Suprapubic skin (tissue), 4 donors: ENCODE measurements around the gene EYS. TPM values are rescaled to one million over a fixed set of nuclear protein-coding genes. Genes with fewer than 3 reads are reported as not detected.

Experiments
- DNase-seq, 2 donors: peaks; one replicate each; pipeline ENCODE4 v3.0.0-alpha.2; 2019; ENCODE audit warnings: low spot score in 2 of 2
- H3K27ac ChIP-seq: fragments of 200-600 bp; sonication (generic); one replicate; pipeline ENCODE4 v1.5.1; 2019
- H3K27me3 ChIP-seq: fragments of 200-600 bp; sonication (generic); one replicate; pipeline ENCODE4 v1.5.1; 2019
- H3K36me3 ChIP-seq: fragments of 200-600 bp; sonication (generic); one replicate; pipeline ENCODE4 v1.5.1; 2019
- H3K4me1 ChIP-seq: fragments of 200-600 bp; sonication (generic); one replicate; pipeline ENCODE4 v1.5.1; 2019
- H3K4me3 ChIP-seq: fragments of 200-600 bp; sonication (generic); one replicate; pipeline ENCODE4 v1.5.1; 2019; ENCODE audit warnings: mild to moderate bottlenecking
- H3K9me3 ChIP-seq: fragments of 200-600 bp; sonication (generic); one replicate; pipeline ENCODE4 v1.5.1; 2019
- EP300 ChIP-seq: sonication (generic); formaldehyde crosslinking; IDR thresholded peaks from one replicate; pipeline ENCODE4 v1.6.1; 2017; ENCODE audit warnings: antibody characterized with exemption
- POLR2A ChIP-seq, 2 donors: fragments of 450-650 bp; IDR thresholded peaks; one replicate each; pipeline ENCODE4 v1.6.1; 2017; ENCODE audit warnings: antibody characterized with exemption in 2 of 2, mild to moderate bottlenecking in 2 of 2, moderate library complexity in 2 of 2
- POLR2AphosphoS5 ChIP-seq, 3 donors: sonication (generic); formaldehyde crosslinking; IDR thresholded peaks; one replicate each; pipeline ENCODE4 v1.6.1; 2017; ENCODE audit warnings: antibody characterized with exemption in 3 of 3
- WGBS: methylation state at CpG from one replicate; pipeline ENCODE4 v1.1.5; 2018; 5-methylcytosine and 5-hydroxymethylcytosine counted together
- total RNA-seq, 4 donors: library from RNA; depleted of rRNA; stranded (reverse); fragments of >200 nt; gene quantifications; one replicate each; pipeline ENCODE4 v1.1.0, GENCODE V29; 2016
- TF ChIP-seq, protein P1 (sequence below), 2 donors: fragments of 200-600 bp in 1 of 2; fragments of 450-650 bp in 1 of 2; sonication (generic) in 1 of 2; IDR thresholded peaks; one replicate each; pipeline ENCODE4 v1.5.1; 2016 to 2019; ENCODE audit warnings: antibody characterized with exemption in 2 of 2, mild to moderate bottlenecking in 1 of 2, moderate library complexity in 1 of 2

Gene EYS
- total RNA-seq, 4 donors from 2014 or later: not detected

DNA sequence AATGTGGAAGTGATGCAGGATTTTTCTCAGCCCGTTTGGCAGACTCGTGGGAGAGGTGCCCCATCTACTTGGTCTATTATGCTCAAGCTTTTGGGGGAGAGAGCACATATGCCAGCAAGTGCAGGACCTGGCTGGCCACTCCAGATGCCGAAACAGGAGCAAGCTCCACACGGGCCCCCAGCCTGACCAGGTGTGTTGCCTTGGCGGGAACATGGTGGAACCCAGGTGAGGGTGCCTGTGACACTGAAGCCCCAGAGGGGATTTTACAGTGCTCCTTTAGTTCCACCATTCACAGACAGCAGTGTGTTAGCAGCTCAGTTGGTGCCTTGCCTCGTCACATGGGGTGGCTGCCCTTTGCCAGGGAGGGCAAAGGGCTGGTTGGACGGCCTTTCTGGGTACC, 798.9 kb downstream of the EYS start:
- 74% methylated on average over 4 of the region's 7 CpGs for WGBS
- Histone ChIP-seq H3K27ac (no peak overlapping the region), H3K36me3 (no peaks in the 10 kb centered on the region), H3K4me1 (no peaks in the 10 kb centered on the region), H3K9me3 (no peaks in the 10 kb centered on the region), H3K4me3 (no peak overlapping the region), H3K27me3 (no peaks in the 10 kb centered on the region)
- DNase-seq: no peak
- TF ChIP-seq POLR2AphosphoS5 (IDR thresholded peaks at IDR 0.05) (no peak), POLR2A (IDR thresholded peaks at IDR 0.05) (no peak), EP300 (no peak)
- TF ChIP-seq, protein P1, sequence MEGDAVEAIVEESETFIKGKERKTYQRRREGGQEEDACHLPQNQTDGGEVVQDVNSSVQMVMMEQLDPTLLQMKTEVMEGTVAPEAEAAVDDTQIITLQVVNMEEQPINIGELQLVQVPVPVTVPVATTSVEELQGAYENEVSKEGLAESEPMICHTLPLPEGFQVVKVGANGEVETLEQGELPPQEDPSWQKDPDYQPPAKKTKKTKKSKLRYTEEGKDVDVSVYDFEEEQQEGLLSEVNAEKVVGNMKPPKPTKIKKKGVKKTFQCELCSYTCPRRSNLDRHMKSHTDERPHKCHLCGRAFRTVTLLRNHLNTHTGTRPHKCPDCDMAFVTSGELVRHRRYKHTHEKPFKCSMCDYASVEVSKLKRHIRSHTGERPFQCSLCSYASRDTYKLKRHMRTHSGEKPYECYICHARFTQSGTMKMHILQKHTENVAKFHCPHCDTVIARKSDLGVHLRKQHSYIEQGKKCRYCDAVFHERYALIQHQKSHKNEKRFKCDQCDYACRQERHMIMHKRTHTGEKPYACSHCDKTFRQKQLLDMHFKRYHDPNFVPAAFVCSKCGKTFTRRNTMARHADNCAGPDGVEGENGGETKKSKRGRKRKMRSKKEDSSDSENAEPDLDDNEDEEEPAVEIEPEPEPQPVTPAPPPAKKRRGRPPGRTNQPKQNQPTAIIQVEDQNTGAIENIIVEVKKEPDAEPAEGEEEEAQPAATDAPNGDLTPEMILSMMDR (IDR thresholded peaks at IDR 0.05): no peak

DNA sequence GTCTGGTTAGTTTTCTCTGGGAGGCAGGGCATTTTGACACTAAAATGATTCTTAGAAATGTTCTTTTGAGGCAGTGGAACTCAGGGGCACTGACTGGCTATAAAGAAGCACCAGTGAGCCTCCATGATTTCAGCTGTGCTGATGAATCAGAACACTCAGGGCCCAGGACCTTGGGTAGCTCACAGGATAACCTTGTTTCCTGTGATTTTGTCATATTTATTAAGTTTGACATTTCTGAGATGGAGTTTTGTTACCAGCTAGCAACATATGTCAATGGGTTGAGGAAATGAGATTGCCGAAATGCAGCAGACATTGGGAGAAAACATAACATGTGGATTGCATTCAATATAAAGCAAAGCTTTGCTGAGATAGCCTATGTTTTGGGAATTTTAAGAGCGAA, 802.4 kb downstream of the EYS start:
- H3K27ac ChIP-seq: no peak overlapping the region
- H3K27me3 ChIP-seq: no peaks in the 10 kb centered on the region
- no peaks in the 10 kb centered on the region for H3K36me3 ChIP-seq
- H3K9me3 ChIP-seq: no peaks in the 10 kb centered on the region
- TF ChIP-seq EP300: no peak
- TF ChIP-seq, protein P1 (IDR thresholded peaks at IDR 0.05): no peak
- TF ChIP-seq POLR2AphosphoS5 (IDR thresholded peaks at IDR 0.05): no peak
- no peak for TF ChIP-seq POLR2A (IDR thresholded peaks at IDR 0.05)
- DNase-seq: no peak
- H3K4me3 ChIP-seq: no peak overlapping the region
- no peaks in the 10 kb centered on the region for H3K4me1 ChIP-seq
- WGBS: 92% methylated on average over 2 of the region's 2 CpGs

DNA sequence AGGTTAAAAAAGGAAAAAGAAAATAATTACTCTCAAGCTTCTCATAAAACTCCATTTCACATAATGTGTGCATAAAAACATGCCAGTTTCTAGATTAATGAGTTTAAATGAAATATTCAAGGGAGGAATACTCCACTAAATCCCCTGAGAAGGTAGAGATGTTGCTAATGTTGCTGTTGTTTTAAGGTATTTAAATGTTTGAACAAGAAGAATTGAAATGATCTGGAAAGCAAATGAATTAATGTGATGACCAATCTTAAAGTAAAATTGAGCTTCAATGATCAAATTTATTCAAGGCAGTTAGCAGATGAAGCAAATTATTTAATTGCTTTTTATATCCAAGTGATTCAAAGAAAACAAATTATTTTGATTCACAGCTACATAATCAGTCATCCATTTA, 804.4 kb downstream of the EYS start:
- no peaks in the 10 kb centered on the region for H3K4me1 ChIP-seq
- TF ChIP-seq, protein P1 (IDR thresholded peaks at IDR 0.05): no peak
- TF ChIP-seq POLR2AphosphoS5 (IDR thresholded peaks at IDR 0.05): no peak
- TF ChIP-seq POLR2A (IDR thresholded peaks at IDR 0.05): no peak
- TF ChIP-seq EP300: no peak
- H3K27me3 ChIP-seq: no peaks in the 10 kb centered on the region
- no peak overlapping the region for H3K27ac ChIP-seq
- H3K4me3 ChIP-seq: no peak overlapping the region
- H3K36me3 ChIP-seq: no peaks in the 10 kb centered on the region
- no peaks in the 10 kb centered on the region for H3K9me3 ChIP-seq
- no peak for DNase-seq

DNA sequence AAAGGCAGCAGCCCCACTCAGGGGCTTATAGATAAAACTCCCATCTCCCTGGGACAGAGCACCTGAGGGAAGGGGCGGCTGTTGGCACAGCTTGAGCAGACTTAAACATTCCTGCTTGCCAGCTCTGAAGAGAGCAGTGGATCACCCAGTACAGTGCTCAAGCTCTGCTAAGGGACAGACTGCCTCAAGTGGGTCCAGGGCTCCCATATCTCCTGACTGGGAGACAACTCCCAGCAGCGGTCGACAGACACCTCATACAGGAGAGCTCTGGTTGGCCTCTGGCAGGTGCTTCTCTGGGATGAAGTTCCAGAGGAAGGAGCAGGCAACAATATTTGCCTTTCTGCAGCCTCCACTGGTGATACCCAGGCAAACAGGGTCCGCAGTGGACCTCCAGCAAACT, 810.1 kb downstream of the EYS start:
- Histone ChIP-seq H3K4me1 (no peaks in the 10 kb centered on the region), H3K4me3 (no peak overlapping the region), H3K27me3 (no peaks in the 10 kb centered on the region), H3K27ac (no peak overlapping the region), H3K9me3 (no peaks in the 10 kb centered on the region), H3K36me3 (no peaks in the 10 kb centered on the region)
- no peak for DNase-seq
- no peak for TF ChIP-seq POLR2A (IDR thresholded peaks at IDR 0.05)
- WGBS: 93% methylated on average over 4 of the region's 4 CpGs

- Histone ChIP-seq H3K4me1 (no peaks in the 10 kb centered on the region), H3K27ac (no peak overlapping the region), H3K9me3 (no peaks in the 10 kb centered on the region), H3K4me3 (no peak overlapping the region), H3K36me3 (no peaks in the 10 kb centered on the region), H3K27me3 (no peaks in the 10 kb centered on the region)
- WGBS: 89% methylated on average over 3 of the region's 3 CpGs
- TF ChIP-seq POLR2AphosphoS5 (IDR thresholded peaks at IDR 0.05): no peak
- DNase-seq: no peak
Observed at GRCh38 chr6:64895945-64896344, 811.1 kb downstream of the EYS start.

DNA sequence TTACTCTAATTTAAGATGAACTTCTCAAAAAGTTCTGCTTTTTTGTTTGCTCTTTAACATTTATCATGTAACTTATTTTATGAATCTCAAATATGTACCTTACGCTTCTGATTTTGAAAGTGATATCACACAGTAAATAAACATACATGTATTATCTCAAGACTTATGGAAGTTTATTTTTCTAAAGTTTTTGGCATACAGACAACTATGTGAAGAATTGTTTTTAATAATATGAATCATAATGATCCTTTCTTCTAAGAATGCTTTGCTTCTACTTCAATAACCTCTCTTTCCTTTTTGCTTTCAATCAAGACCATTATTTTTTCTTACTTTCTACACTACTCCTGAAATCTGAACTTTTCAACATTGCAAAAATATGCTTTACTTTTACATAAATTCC, 816.4 kb downstream of the EYS start:
- Histone ChIP-seq H3K4me1 (no peaks in the 10 kb centered on the region), H3K4me3 (no peak overlapping the region), H3K27ac (no peak overlapping the region), H3K36me3 (no peaks in the 10 kb centered on the region), H3K27me3 (no peaks in the 10 kb centered on the region), H3K9me3 (no peaks in the 10 kb centered on the region)
- 93% methylated on average over 1 of the region's 1 CpG for WGBS
- no peak for DNase-seq
- TF ChIP-seq POLR2AphosphoS5 (IDR thresholded peaks at IDR 0.05) (no peak), EP300 (no peak), POLR2A (IDR thresholded peaks at IDR 0.05) (no peak)
- TF ChIP-seq, protein P1 (IDR thresholded peaks at IDR 0.05): no peak
